GM19397 (cell line): Measurements from ENCODE around the gene PLA2G15.

Experiments used
- ATAC-seq: cut with Tn5 transposase; IDR thresholded peaks from one replicate; pipeline ENCODE4 v1.9.1; 2021; ENCODE audit warnings: mild to moderate bottlenecking, moderate library complexity; ENCODE audit not compliant: unreplicated experiment

Gene PLA2G15

DNA sequence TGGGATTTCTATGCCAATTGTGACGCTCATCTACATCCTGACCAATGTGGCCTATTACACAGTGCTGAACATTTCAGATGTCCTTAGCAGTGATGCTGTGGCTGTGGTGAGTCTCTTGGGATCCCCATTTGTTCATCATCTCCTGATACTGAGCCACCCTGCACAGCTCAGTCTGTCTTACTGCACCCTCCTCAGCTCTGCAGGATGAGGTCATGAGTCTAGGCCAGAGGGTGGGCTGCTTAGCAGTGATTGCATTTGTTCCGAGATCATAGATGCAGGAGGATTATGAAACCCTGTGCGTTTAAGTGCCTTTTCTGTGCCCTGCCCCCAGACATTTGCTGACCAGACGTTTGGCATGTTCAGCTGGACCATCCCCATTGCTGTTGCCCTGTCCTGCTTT, 46.1 kb downstream of the PLA2G15 start:
- no peak for ATAC-seq

DNA sequence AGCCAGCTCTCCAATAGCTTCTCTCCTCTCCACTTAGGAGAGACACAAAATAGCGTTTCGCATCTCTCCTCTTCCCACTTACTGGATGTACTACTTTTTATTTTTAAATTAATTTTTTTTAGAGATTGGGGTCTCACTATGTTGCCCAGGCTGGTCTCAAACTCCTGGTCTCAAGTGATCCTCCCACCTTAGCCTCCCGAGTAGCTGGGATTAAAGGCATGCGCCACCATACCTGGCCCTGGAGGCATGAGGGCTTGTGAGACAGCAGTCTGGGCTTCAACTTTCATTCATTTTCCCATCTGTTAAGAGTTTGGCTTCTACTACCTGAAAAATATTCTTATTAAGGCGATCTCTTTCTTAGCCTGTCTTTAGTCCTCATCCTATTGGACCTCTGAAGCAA, 47.3 kb downstream of the PLA2G15 start:
- no peak for ATAC-seq

DNA sequence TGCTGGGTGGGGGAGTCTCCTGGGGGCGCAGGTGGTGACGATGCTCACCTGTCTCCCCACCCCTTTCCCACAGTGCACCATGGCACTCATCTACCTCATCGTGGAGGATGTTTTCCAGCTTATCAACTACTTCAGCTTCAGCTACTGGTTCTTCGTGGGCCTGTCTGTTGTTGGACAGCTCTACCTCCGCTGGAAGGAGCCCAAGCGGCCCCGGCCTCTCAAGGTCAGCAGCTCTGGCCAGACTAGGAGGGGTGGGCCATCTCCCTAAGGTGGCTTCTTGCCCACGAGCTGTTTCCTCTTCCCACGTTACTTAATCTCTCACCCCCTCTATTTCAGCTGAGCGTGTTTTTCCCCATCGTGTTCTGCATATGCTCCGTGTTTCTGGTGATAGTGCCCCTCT, 51.1 kb downstream of the PLA2G15 start:
- ATAC-seq = no peak

DNA sequence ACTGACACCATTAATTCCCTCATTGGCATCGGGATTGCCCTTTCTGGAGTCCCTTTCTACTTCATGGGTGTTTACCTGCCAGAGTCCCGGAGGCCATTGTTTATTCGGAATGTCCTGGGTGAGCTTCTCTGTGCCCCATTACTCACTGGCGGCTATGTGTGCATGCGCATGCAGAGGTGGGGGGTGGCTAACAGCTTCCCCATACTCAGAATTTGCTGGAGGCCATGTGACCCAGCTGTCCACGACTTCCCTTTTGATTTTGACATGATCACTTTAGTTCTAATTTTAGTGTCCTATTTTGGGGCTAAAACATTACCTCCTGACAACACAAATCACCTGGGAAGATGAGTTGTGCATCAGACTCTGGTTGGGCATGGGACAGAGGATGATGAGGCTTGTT, 51.5 kb downstream of the PLA2G15 start:
- ATAC-seq = no peak

DNA sequence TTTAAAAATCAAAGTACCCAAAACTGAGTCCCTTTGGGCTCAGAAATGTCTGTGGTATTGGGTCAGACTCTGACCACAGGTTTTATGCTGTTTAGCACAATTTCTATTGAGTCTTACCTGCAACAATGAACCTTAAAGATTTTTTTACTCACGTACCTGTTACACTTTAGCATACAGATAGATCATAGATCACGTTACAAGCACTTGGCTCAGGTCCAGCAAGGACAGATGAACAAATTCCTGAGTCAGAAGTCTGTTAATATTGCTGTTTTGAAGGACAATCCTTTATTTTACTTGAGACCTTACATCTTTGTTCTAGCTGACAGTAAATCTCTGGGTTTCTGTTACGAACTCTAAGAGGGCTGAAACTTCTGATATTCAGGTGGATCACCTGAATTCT, 52.7 kb downstream of the PLA2G15 start:
- no peak for ATAC-seq

DNA sequence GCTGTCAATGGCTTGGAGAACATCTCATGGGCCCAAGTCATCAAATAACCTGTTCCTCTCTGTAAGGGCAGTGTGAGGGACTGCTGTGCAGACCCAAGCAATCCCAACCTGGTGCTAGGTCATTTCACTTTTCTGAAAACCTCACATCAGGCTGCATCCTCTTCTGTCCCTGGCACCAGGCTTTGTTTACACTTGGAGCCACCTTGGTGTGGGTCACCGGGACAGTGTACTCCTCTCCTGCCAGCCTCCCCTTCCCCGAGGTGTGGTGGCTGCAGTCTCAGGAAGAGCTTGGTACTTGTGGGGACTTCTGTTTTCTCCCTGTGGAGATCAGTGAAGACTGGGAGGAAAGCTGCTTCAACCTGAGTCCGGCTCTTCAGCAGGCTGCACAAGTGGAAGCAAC, 53.1 kb downstream of the PLA2G15 start:
- no peak for ATAC-seq

DNA sequence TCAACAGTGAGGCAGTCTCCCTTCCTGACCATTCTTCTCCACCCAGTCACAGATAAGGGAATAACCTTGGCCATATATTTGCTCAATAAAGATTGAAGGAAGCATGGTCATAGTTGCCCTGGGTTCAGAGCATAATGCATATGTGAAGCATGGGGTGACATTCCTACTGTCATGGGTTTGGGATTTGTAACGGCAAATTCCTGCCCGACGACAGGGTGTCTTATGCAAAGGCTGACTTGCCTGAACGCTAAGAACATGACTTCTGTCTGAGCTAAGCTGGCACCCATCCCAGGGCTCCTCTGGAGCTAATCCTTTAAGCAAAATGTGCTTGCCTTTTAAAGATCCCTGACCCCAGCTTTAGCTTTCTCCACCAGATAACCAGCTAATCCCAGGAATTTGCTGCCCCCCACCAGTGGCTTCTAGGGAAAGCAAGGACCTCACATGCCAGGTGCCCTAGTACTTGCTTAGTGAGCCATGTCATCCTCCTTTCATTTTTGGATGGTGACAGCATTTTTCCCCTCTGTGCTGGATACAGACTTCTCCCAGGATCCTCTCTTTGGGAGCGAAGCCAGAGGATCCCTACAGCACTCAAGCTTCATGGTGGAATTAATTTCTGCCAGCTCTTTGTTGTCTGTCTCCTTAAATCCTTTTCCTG, 53.9 kb downstream of the PLA2G15 start:
- ATAC-seq = no peak

DNA sequence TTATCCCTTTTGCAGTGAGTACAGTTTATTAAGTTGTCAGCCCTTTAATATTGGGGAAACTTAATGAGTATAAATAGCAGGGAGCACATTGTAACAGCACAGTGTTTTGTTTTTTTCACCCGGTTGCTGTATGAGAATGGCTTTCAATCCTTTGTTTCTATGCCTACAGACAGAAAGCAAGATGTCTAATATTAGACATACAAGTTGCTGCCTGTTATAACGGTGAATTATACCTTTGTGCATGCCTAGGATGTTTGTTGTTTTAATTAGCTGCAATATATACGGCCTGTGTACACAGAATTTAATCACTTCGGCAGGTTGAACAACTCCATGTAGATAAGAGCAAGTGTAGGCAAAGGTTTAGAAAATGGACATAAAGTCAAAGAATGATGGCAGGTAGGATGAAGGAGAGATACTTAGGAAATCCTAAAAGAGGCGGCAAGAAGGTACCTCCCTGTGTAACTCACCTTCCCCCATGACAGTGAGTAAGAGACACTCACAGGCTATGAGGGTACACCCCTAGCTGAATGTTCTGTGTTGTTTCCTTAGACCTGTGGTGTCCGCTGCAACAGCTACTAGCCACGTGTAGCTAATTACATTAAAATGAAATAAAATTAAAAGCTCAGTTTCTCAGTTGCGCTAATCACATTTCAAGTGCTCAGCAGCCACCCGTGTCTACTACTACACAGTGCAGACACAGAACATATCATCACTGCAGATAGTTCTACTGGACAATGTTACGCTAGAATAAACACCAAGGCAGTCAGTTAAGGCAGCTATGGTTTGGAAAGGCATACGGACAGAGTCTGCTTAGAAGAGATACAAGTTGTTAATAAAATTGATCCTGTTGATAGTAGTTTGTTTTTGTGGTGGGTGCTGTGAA, 54.6 kb downstream of the PLA2G15 start:
- no peak for ATAC-seq

DNA sequence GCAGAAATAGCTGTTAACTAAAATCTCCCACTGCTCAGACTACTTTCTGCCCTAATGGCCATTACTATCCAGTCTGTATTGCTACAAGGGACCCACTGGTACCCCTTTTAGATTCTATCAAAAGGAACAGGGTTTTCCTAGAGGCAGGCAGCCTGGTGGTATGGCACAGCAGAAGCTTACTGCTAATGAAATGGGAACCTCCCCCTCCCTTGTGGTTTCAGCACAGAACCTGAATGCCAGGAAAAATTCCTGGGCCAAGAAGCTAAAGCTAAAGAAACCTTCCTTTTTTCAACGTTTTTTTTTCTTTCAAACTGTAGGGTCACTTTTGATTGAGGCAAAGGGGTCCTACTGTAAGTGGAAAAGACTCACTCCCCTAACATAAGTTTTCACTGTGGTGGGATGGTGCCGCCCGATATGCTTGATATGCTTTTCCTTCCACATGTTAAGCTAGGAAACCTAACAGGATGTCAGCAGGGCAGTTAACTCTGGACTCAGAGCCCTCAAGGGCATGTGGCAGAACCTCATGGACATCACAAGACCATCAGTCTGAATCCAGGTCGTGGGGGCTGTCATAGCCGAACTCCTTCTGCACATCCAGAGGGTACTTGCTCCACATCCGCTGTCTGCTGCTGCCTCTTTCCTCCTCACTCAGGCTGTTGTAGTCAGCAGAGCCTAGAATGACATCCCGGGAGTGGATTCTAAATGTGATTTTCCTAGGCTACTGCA, 55.7 kb downstream of the PLA2G15 start:
- ATAC-seq = no peak

DNA sequence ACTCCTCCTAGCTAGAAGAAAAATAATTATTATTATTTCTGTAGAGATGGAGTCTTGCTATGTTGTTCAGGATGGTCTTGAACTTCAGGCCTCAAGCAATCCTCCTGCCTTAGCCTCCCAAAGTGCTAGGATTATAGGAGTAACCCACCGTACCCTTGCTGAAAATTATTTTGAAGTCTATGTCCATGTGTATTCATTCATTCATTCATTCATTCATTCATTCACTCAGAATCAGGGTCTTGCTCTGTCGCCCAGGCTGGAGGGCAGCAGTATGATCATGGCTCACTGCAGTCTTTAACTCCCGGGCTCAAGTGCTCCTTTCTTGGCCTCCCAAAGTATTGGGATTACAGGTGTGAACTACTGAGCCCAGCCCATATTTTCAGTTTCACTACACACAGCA, 61.5 kb downstream of the PLA2G15 start:
- no peak for ATAC-seq

DNA sequence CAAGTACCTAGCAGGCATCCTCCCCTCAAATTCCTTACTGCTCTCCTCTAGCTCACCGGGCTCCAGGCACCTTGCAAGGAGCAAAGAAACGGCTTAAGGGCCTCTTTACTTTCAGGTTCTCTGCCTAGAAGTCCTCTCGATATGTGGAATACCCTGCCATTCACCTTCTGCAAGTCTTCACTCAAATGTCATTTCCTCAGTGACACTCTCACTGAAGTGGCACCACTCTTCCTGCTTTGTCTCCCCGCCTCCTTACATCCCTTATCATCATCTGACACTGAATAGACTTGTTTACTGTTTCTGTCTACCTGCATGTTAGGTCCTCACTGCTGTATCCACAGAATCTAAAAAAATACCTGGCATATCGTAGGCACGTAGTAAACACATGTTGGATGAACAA, 64.6 kb downstream of the PLA2G15 start:
- ATAC-seq = no peak

DNA sequence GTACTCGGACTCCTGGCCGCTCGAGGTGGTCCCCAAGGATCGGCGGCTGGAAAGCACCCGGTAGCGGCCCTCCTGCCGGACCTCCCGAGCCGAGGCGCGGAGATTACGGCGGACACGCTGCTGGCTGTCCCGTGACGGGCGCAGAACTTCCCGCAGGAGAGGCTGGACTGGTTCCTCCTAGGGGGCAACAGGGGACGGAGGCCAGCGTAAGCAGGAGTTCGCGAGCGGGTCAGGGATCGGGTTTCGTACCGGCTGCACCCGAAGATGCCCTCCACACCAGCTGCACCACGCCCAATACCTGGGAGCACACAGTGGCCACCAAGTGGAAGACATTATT, 65.2 kb downstream of the PLA2G15 start:
- ATAC-seq = peak; percentile 30
